ENCODE data around the gene TET3.
"Not testable (repeated sequence)": the region's sequence is repeated elsewhere in the genome, so short reads cannot be mapped to it uniquely, and the experiment has no call there.

The TET3 gene

DNA sequence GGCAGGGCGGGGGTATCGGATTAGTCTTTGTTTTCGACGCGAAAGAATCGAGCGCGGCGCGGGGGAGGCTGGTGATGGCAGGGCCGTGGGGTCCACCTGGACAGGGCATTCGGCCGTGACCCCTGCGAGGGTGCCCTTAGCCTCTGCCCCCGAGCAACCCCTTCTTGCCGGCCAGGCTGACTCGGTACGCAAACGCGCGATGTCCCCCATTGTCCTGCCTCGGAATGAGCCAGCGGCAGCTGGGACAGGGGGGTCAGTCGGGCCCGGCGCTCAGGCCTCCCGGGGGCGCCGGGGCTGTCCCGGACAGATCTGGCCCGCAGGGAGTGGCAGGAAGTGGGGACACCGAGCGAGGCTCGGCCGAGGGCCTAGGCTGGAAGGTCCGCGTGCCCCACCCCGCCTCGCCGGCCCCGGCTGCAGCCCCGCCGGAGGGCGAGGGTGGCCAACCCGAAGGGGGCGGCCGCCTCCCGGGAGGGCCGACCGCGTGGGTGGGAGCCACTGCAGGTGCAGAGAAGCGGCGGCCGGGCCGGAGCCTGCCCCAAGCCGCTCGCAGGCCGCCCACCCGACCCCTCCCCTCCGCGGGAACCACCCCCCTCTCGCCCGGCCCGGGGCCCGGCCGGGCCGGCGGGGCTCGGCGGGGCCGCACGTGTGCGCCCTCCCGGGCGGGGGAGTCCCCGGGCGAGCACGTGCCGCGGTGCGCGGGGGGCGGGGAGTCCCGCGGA, at the start of gene TET3:
TET3 (plus strand) TSS at position 708 of the 719 bp plus-strand sequence. CDS start 1,494 bp downstream, outside the sequence.
- no peak for DNase-seq

DNA sequence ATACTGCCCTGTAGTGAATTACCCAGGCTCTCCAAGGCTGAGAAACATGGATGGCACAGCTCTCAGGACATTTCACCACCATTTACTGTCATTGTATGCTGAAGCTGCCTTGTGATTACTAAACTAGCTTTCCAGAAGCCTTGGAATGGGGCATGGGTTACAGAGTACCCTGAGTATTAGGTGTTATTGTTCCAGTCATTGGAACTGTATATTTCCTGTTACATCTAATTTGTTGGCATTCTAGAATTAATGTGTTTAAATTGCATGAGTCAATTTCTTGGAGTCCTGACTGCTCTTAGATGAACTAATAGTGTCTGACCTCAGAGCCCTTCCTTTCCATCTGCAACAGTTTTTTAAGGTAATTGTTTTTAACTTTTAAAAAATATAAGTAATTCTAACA, 49.1 kb upstream of the TET3 start:
- DNase-seq, result no peak

DNA sequence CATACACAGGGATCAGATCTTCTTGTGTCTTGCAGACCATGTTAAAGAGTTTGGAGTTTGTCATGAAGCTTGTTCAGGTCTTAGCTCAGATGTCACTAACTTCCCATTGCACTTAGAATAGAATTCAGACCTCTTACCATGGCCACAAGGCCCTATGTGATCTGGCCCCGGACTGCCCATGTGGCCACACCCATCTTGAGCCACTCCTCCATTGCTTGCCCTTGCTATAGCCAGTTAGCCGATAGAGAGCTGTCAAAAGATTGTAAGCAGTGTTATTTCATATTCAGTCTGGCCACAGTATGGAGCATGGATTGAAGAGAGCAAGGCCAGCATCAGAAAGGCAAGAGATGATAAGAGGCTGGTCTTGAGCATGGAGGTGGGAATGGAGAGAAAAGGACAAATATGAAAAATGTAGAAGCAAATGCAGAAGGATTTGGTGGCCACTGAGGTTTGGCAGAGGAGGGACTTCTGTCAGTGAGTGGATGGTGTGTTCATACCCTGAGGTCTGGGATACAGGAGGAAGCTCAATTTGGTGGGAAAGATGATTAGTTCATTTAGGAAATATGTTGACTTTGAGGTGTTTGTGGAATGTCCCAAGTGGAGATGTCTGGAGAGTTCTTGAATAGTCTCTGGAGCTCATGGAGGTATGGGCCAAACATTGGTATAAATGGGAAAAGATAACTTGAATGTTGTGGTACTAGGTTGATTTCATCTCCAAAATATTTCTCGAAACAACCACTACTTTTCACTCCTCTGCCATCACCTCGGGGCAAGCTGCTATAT, 47.4 kb upstream of the TET3 start:
- no peak for DNase-seq

DNA sequence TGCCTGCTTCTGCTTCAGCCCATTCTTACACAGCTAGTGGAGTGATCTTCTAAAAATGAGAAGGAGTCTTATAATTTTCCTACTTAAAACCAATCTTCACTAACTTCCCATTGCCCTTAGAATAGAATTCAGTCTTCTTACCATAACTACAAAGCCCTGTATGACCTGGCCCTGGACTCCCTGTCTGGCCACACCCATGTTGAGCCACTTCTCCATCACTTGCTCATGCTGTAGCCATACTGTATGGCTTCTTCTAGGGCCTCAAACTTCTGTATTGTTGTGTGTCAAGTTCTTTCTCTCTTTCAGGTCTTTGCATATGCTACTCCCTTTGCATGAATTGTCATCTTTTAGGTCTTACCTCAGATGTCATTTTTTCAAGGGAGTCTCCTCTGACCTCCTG, 46.8 kb upstream of the TET3 start:
- no peak for DNase-seq

DNA sequence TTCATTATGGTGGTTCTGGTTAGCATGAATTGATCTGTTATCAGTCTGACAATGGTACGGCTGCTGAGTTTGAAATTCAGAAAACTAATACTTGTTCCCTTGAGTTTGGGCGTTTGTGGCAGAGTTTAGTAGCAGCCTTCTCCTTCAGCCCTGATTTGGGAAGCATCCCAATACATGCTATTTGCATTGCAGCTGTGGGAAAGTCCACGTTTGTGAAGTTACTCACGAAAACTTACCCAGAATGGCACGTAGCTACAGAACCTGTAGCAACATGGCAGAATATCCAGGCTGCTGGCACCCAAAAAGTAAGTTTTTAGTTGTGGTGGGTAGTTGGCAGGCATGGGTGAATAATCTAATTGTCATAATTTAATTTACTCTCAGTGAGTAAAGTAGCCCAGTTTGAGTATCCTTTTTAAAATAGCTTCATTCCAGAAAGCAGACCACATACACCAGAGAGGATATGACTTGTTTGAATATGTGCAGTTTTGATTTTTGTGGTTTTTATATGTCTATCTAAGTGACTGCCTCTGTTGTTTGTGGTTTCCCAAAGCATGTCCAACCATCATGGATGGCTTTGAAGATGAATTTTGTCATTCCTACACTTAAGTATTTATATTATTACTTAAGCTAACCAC, 45.9 kb upstream of the TET3 start:
- DNase-seq, result no peak

DNA sequence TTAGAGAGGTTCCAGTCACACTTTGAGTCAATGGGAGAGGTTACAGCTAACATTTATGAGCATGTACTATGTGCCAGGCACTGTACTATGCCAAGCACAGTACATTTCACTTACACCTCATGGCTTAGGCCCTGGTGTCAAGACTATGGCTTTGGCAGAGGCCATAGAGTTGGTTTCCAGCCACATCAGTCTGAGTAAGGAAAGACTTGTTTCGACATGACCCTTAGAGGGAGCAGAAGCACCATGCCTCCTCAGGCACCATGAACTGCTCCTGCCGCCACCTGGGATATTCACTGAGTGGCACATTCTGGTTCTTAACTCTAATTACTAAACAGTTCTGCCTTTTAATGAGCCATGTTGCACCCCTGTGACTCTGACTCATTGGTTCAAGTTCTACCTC, 45.3 kb upstream of the TET3 start:
- DNase-seq, result no peak

DNA sequence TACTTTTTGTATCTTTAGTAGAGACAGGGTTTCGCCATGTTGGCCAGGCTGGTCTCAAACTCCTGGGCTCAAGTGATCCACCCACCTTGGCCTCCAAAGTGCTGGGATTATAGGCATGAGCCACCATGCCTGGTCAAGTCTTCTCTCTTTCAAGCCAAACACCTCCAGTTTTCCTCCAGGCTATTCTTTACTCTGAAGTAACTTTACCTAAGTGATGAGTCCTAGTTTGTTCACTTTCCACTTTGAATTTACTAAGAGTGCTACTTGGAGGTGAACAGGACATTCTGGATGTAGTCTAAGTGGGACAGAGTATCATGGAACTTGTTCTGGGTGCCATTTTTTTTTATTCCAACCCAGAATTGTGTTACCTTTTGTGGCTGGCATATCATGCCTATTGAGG, 44.6 kb upstream of the TET3 start:
- DNase-seq, result not testable (repeated sequence)

DNA sequence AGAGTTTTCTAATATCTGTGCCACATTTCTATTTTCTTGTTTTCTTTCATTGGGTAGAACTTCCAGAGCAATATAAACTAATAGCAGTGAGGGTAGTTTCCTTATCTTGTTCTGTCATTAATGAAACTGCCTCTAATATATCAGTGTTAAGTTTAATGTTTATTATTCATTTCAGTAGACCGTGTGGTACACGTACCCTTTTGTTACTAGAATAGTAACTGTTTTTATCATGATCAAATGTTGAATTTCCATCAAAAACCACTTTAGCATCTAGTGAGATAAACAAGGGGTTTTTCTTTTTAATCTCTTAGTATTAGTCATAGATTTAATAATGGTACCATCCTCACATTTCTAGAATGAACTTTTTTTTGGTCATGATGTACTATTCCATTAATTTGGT, 42.0 kb upstream of the TET3 start:
- no peak for DNase-seq

DNA sequence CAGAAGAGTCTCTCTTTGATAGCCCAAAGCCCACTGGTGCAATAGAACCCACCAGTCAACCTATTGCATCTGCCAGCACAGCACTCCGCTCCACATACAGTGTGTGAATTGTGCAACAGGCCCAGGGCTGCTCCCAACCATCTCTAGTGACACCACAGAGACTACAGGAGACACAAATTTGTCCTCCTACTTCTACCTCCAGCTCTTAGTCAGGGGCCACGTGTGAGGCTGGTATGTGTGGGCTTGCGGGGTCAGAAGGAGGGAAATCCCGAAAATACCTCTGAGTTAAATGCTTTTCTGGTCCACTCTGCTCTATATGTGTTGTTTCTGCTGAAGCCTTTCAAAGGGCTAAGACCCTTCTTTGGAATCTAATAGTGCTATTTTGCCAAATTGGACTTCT, 40.0 kb upstream of the TET3 start:
- DNase-seq, result no peak

DNA sequence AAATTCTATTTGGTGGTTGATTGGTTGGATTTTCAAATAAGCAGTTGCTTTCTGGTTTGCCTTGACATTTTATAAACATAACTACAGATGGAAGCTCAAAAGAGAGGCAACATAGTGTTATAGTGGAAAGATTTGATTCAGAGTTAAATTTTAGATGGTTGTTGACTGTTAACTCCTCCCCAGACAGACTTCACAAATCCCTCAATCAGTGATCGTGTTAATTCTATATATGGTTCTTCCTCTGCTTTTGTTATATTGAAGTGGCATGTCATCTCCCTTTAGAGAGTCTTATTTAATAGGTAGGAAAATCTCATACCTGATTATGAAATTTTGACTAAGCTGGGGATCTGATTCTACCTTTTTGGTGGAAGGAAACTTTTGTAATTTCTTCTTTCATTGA, 38.5 kb upstream of the TET3 start:
- DNase-seq, result no peak

DNA sequence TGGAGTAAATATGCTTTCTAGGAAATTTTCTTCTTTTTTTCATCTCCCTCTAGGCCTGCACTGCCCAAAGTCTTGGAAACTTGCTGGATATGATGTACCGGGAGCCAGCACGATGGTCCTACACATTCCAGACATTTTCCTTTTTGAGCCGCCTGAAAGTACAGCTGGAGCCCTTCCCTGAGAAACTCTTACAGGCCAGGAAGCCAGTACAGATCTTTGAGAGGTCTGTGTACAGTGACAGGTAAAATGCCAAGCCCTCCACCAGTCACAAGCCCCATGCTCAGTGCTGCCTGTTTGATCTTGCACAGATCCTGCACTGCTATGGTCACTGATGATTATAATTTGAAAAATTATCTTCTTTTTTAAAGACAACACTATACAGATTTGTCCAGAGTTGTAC, 38.0 kb upstream of the TET3 start:
- DNase-seq, result no peak

DNA sequence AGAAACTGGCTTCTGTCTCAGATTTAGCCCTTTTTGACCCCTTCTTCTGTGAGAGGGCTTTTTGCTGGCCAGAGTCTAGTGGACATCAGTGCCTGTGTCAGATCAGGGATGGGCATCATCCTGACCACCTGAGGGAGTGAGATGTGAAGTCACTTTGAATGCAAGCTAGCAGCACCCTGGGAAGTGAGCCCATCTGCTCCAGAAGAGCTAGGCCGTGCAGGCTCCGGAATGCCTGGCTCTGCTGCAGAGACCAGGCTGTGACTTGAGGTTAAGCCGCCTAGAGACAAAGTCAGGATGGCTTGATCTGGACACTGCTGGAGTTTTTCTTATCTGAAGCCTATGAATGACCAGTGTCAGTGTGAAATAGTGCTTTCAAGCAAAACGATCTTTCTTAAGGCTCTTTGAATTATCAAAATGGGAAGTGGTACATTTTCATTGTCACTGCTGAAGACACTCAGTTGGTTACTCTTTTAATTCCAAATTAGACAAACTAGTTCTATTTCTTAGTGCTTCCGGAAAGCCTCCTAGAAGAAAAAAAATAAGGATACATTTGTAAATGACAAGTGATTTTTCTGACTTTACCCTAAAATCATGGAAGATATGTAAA, 37.2 kb upstream of the TET3 start:
- DNase-seq, result no peak

DNA sequence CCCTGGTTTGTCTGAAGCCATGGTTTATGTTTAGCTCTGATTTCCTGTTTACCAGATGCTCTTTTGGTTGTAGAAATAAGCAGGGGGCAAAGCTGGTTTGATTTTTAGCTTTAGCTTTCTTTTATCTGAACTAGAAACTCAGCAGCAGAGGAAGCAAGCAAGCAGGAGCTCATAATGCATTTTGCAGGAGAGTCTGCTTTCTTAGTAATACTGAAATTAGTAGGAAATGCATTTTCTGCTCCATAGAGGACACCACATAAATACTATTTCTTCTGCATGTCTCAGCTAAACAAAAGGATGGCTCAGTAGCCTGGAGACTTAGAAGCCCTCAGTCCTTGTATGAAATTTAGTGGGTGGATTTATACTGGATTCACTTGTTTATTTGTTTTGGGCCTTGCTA, 34.9 kb upstream of the TET3 start:
- no peak for DNase-seq

DNA sequence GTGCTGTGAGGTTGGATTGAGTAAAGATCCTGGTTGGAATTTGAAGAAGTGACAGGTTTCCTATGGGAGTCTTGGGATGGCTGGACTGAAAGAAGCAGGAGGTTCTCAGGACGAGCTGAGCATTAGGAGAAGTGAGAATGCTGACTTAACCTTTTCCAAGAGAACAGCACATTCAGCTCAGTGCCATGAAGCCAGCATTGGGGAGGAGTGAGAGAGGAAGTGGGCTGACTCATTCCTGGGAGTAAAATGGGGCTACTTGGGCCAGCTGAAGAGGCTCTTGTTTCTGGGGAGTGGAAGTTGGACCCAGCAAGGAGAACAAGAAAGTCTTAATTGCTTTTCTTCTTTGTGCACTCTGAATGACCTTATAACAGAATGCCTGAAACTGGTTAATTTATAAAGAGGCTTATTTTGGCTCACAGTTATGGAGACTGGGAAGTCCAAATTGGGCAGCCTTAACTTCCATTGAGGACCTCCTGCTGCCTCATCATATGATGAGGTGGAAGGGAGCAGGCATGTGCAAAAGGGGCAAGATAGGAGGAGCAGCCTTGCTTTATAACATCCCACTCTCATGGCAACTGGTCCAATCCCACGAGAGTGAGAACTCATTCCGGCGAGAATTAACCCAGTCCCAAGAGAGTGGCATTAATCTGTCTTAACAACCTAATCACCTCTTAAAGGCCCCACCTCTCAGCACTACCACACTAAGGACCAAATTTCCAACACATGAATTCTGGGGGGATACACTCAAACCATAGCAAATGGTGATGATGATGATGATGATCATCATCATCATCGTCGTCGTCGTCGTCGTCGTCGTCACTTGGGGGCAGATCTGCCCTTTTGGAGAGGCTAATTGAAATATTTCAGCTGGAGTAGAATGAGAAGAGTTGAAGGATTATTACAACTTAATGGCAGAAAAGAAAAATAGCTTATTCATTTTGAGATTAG, 31.9 kb upstream of the TET3 start:
- no peak for DNase-seq

DNA sequence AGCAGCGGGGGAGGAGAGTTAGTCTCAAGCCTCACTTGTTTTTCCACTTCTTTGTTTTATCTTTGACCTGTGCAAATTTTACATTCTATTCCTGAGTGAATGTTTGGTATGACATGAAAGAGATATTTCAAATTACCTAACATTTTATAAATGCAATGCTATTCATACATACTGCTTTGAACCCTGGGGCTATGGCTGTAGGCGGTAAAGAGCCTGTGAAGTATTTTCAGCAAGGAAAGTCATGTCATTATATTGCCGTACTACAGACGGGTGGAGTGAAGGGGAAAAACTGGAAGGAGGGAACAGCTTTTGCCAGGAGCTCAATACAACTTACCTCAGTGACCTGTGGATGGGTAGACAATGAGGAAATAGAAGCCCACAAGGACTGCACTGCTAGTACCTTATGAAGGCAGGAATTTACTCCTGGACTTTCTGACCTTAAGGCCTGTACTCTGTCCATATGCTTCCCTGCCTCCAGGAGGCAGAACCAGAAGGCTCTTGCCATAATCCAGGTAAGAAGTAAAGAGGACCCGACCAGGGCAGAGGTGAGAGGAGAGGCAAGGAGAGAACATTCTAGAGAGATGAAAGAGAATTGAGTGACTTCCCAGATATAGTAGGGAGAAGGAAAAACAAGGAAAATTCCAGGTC, 28.4 kb upstream of the TET3 start:
- no peak for DNase-seq

DNA sequence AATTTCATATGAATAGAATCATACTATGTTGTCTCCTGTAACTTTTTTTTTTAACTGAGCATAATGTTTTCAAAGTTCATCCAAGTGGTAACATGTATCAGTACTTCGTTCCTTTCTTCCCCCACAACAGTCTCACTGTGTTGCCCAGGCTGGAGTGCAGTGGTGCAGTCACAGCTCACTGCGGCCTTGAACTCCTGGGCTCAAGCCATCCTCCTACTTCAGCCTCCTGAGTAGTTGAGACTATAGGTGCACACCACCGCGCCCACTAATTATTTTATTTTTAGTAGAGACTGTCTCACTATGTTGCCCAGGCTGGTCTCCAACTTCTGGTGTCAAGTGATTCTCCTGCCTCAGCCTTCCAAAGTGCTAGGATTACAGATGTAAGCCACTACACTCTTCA, 23.4 kb upstream of the TET3 start:
- DNase-seq, result no peak

DNA sequence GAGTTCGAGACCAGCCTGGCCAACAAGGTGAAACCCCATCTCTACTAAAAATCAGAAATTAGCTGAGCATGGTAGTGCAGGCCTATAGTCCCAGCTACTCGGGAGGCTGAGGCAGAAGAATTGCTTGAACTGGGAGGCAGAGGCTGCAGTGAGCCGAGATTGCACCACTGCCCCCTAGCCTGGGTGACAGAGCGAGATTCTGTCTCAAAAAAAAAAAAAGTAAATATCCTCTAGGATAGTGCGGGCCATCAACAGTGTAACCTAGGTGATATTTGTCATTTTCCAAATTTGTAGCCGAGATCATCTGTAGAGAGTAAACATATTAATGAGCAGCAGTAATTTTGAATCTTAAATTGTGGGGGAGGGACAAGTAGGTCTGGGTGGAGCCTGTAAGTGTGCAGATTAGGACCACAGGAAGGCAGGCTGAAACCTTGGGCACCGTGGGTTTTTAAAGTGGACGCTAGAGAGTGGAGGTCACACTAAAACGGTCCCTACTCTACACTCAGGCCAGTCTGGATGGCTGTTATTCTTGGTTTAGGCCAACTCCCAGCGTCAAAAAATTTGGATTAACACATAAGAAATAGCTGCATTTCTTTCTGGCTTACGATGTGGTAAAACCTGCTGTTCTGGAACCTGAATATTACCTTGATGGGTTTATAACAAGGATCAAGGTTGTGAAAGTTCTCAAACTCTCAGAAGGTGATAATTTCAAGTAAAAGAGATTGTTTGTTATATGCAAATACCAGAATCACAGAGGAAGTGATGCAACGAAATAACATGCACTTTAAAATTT, 22.7 kb upstream of the TET3 start:
- no peak for DNase-seq

DNA sequence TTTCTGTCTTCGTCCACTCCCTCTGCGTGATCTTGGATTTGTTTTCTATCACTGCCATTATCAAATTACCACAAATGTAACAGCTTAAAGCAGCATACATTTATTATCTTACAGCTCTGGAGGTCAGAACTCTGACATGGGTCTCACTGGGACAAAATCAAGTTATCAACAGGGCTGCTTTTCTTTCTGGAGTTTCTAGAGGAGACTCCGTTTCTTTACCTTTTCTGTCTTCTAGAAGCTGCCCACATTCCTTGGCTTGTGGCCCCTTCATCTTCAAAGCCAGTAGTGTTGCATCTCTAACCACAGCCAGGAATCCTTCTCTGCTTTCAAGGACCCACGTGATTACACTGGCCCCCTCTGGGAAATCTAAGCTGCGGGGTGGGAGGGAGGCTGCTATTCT, 21.9 kb upstream of the TET3 start:
- no peak for DNase-seq

DNA sequence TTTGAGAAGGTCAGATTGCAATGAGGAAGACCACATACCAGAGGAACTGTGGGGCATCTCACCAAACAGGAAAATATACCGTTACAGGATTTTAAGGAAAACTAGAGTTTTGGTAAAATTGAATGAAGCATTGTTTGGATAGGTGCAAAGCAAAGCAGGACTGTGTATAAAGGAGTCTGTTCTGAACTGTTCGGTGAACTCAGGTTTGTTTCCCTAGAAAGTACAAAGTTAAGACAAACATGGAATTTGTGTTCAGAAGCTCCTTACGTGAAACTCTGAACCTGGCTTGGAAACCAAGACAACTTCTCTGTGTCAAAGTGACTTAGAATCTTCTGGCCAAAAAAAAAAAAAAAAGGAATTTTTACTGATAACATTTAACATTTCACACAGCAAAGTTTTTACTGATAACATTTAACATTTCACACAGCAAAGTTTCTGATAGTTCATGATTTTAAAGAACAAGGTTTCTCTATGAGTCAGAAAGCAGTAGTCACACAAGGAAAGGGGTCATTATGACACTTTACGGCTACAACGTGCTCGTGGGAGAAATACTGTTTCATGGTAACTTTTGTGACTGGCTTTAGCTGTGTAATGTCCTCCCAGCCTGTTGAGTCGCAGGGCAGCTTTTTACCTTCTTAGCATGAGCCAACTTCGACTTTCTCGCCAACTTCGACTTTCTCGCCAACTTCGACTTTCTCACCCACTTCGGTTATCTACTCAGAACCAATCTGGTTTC, 21.2 kb upstream of the TET3 start:
- DNase-seq, result no peak

DNA sequence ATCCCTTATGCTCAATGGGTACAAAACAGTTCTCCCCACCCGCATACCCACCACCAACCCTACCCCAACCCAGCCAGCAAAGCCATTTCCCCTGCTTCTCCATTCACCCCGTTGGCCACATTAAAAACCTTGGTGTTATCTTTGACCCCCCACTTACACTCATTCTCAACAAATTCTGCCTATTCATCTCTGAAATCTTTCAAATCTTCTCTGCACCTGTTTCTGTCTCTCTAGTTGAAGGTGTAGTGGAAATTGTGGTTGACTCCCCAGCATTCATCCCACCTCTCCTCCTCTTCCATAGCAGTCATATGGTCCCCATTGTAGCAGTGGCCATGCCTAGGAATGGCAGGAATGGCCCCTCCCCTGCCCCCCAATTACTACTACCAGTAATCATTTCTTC, 20.5 kb upstream of the TET3 start:
- no peak for DNase-seq

Measured in NCI-H1694 (cell line).